ENCODE measurements around the gene SLC35F1. TPM values are rescaled to one million over a fixed set of nuclear protein-coding genes. Genes with fewer than 3 reads are reported as not detected.

Gene SLC35F1
- total and polyA plus RNA-seq, 9 of the 15 experiments (the other 6 are each of a cell fraction or from before 2014, with no cell fraction given): 0.03 to 0.06 TPM; not detected in 7

GRCh38 chr6:118295336-118295735 is 388.3 kb downstream of the SLC35F1 start:
- Histone ChIP-seq H3K9me3 (replicated peaks; ENCODE audit: control insufficient read depth, insufficient read depth, low read depth, low read length) (no peaks in the 10 kb centered on the region), H3K27ac (ENCODE audit: extremely low read depth, low read depth, low read length) (no peak overlapping the region), H3K4me1 (replicated peaks in 1 of 2; ENCODE audit: control insufficient read depth in 2 of 2, insufficient read depth in 2 of 2, low read length in 2 of 2) (no peaks in the 10 kb centered on the region), H3K4me3 (no peak overlapping the region), H3K9ac (ENCODE audit: insufficient read depth in 1 of 2, low read depth in 2 of 2, low read length in 2 of 2) (no peak overlapping the region), H3K27me3 (ENCODE audit: control insufficient read depth in 2 of 2, insufficient read depth in 2 of 2, low read length in 2 of 2) (no peaks in the 10 kb centered on the region), H3K79me2 (ENCODE audit: control insufficient read depth, insufficient read depth, low read length) (no peaks in the 10 kb centered on the region), H4K20me1 (replicated peaks; ENCODE audit: control insufficient read depth, insufficient read depth, low read length) (no peaks in the 10 kb centered on the region), H2AFZ (ENCODE audit: low read depth, low read length) (no peak overlapping the region), H3K4me2 (ENCODE audit: insufficient read depth, low read length) (no peak overlapping the region), H3K36me3 (ENCODE audit: control insufficient read depth, insufficient read depth, low read length) (no peaks in the 10 kb centered on the region), H3K9me1 (ENCODE audit: control insufficient read depth, insufficient read depth, low read length) (no peaks in the 10 kb centered on the region)
- no peak for TF ChIP-seq ZNF3 (CRISPR knock-in tag; IDR thresholded peaks at IDR 0.05)
- DNase-seq (ENCODE audit: extremely low read depth in 1 of 4, low spot score in 3 of 4) (no peak), ATAC-seq (no peak), FAIRE-seq (no peak)
- ChIA-PET POLR2A (no interaction called here), CTCF (ENCODE audit: low intra/inter-chr PET ratio) (no interaction called here)
- in situ Hi-C loops (cut with MboI) (no loop called here), intact Hi-C loops (cut with micrococcal nuclease) (loop anchor here (2.0 kb wide), 1 partner anchor 21 kb away; no protein-coding TSS in a partner anchor)
- BruUV-seq (replicated peaks): no TSS peak

GRCh38 chr6:118296129-118296901 is 389.3 kb downstream of the SLC35F1 start:
- H3K36me3 ChIP-seq (ENCODE audit: control insufficient read depth, insufficient read depth, low read length): no peaks in the 10 kb centered on the region
- intact Hi-C loops (cut with micrococcal nuclease) (no loop called here), in situ Hi-C loops (cut with MboI) (no loop called here)
- no peak overlapping the region for H3K27ac ChIP-seq (ENCODE audit: extremely low read depth, low read depth, low read length)
- ChIA-PET CTCF (ENCODE audit: low intra/inter-chr PET ratio) (no interaction called here), POLR2A (no interaction called here)
- no peak for DNase-seq (ENCODE audit: extremely low read depth in 1 of 4, low spot score in 3 of 4)
- H3K4me1 ChIP-seq (replicated peaks in 1 of 2; ENCODE audit: control insufficient read depth in 2 of 2, insufficient read depth in 2 of 2, low read length in 2 of 2): no peaks in the 10 kb centered on the region
- H4K20me1 ChIP-seq (replicated peaks; ENCODE audit: control insufficient read depth, insufficient read depth, low read length): no peaks in the 10 kb centered on the region
- no peak for FAIRE-seq
- no TSS peak for BruUV-seq (replicated peaks)
- no peaks in the 10 kb centered on the region for H3K9me1 ChIP-seq (ENCODE audit: control insufficient read depth, insufficient read depth, low read length)
- no peak overlapping the region for H3K4me3 ChIP-seq
- peak; percentile 55; the same call in 1 of the 3 replicates for ATAC-seq
- TF ChIP-seq ZNF583 (CRISPR knock-in tag; IDR thresholded peaks at IDR 0.05) (no peak), THRAP3 (IDR thresholded peaks at IDR 0.05; ENCODE audit: borderline replicate concordance) (no peak), ZKSCAN3 (CRISPR knock-in tag; IDR thresholded peaks at IDR 0.05) (no peak), NKRF (IDR thresholded peaks at IDR 0.05; ENCODE audit: borderline replicate concordance) (no peak), MCM5 (IDR thresholded peaks at IDR 0.05; ENCODE audit: low read depth) (no peak), RFX5 (IDR thresholded peaks at IDR 0.05; ENCODE audit: low read depth, low read length) (no peak)
- TF ChIP-seq, protein P1, sequence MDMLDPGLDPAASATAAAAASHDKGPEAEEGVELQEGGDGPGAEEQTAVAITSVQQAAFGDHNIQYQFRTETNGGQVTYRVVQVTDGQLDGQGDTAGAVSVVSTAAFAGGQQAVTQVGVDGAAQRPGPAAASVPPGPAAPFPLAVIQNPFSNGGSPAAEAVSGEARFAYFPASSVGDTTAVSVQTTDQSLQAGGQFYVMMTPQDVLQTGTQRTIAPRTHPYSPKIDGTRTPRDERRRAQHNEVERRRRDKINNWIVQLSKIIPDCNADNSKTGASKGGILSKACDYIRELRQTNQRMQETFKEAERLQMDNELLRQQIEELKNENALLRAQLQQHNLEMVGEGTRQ (CRISPR knock-in tag; IDR thresholded peaks at IDR 0.05): peak; percentile 57
- no peaks in the 10 kb centered on the region for H3K79me2 ChIP-seq (ENCODE audit: control insufficient read depth, insufficient read depth, low read length)
- H3K9me3 ChIP-seq (replicated peaks; ENCODE audit: control insufficient read depth, insufficient read depth, low read depth, low read length): no peaks in the 10 kb centered on the region
- H3K27me3 ChIP-seq (ENCODE audit: control insufficient read depth in 2 of 2, insufficient read depth in 2 of 2, low read length in 2 of 2): no peaks in the 10 kb centered on the region
- no peak overlapping the region for H3K9ac ChIP-seq (ENCODE audit: insufficient read depth in 1 of 2, low read depth in 2 of 2, low read length in 2 of 2)
- WGBS (ENCODE audit: insufficient coverage, low coverage, missing lambda C conversion rate): 0% methylated on average over 4 of the region's 5 CpGs
- 0 out of 2 replicates have a peak overlapping the region, but pooled peaks have one; percentile 1 for H2AFZ ChIP-seq (ENCODE audit: low read depth, low read length)
- H3K4me2 ChIP-seq (ENCODE audit: insufficient read depth, low read length): no peak overlapping the region
